ENCODE data around the gene ANO3.
"Not testable (repeated sequence)": the region's sequence is repeated elsewhere in the genome, so short reads cannot be mapped to it uniquely, and the experiment has no call there.

The ANO3 gene

GRCh38 chr11:26623076-26623659 lies 291.2 kb downstream of the ANO3 start:
- no peak for DNase-seq (ENCODE audit: low read depth in 2 of 2)

- DNase-seq (ENCODE audit: low read depth in 2 of 2) = no peak
Observed at GRCh38 chr11:26626346-26626745, 294.4 kb downstream of the ANO3 start.

GRCh38 chr11:26632691-26633159 lies 300.8 kb downstream of the ANO3 start:
- DNase-seq (ENCODE audit: low read depth in 2 of 2) = no peak

- DNase-seq (ENCODE audit: low read depth in 2 of 2) = not testable (repeated sequence)
Observed at GRCh38 chr11:26643314-26643713, 311.4 kb downstream of the ANO3 start.

- DNase-seq (ENCODE audit: low read depth in 2 of 2) = no peak
Observed at GRCh38 chr11:26649884-26650283, 318.0 kb downstream of the ANO3 start.

- DNase-seq (ENCODE audit: low read depth in 2 of 2) = no peak
Observed at GRCh38 chr11:26651916-26652315, 320.0 kb downstream of the ANO3 start.

GRCh38 chr11:26655287-26655686 lies 323.4 kb downstream of the ANO3 start:
- no peak for DNase-seq (ENCODE audit: low read depth in 2 of 2)

- DNase-seq (ENCODE audit: low read depth in 2 of 2) = no peak
Observed at GRCh38 chr11:26662916-26663315, 331.0 kb downstream of the ANO3 start.

GRCh38 chr11:26665036-26665435 lies 333.1 kb downstream of the ANO3 start:
- no peak for DNase-seq (ENCODE audit: low read depth in 2 of 2)

- DNase-seq (ENCODE audit: low read depth in 2 of 2) = no peak
Observed at GRCh38 chr11:26665946-26666345, 334.0 kb downstream of the ANO3 start.

- DNase-seq (ENCODE audit: low read depth in 2 of 2) = no peak
Observed at GRCh38 chr11:26675233-26675928, 343.5 kb downstream of the ANO3 start.

GRCh38 chr11:26676641-26677040 lies 344.7 kb downstream of the ANO3 start:
- DNase-seq (ENCODE audit: low read depth in 2 of 2) = no peak

GRCh38 chr11:26677566-26677965 lies 345.6 kb downstream of the ANO3 start:
- DNase-seq (ENCODE audit: low read depth in 2 of 2) = no peak

GRCh38 chr11:26687351-26687750 lies 355.4 kb downstream of the ANO3 start:
- DNase-seq (ENCODE audit: low read depth in 2 of 2) = no peak

GRCh38 chr11:26688701-26689100 lies 356.8 kb downstream of the ANO3 start:
- DNase-seq (ENCODE audit: low read depth in 2 of 2) = no peak

- no peak for DNase-seq (ENCODE audit: low read depth in 2 of 2)
Observed at GRCh38 chr11:26696330-26696729, 364.4 kb downstream of the ANO3 start.

- DNase-seq (ENCODE audit: low read depth in 2 of 2) = no peak
Observed at GRCh38 chr11:26698224-26698623, 366.3 kb downstream of the ANO3 start.

- DNase-seq (ENCODE audit: low read depth in 2 of 2) = no peak
Observed at GRCh38 chr11:26700574-26701235, 368.8 kb downstream of the ANO3 start.

GRCh38 chr11:26702406-26702805 lies 370.5 kb downstream of the ANO3 start:
- no peak for DNase-seq (ENCODE audit: low read depth in 2 of 2)

GRCh38 chr11:26703411-26704191 lies 371.7 kb downstream of the ANO3 start:
- DNase-seq (ENCODE audit: low read depth in 2 of 2) = no peak

- no peak for DNase-seq (ENCODE audit: low read depth in 2 of 2)
Observed at GRCh38 chr11:26704249-26704648, 372.3 kb downstream of the ANO3 start.

- DNase-seq (ENCODE audit: low read depth in 2 of 2) = no peak
Observed at GRCh38 chr11:26706181-26706580, 374.3 kb downstream of the ANO3 start.
